Kidney glomerular epithelial cell (primary cell): ENCODE measurements around the gene NCKAP5.

Experiments used
- DNase-seq: peaks from one replicate; lab custom pipeline; 2025; lab: John Stamatoyannopoulos, UW

Gene NCKAP5

DNA sequence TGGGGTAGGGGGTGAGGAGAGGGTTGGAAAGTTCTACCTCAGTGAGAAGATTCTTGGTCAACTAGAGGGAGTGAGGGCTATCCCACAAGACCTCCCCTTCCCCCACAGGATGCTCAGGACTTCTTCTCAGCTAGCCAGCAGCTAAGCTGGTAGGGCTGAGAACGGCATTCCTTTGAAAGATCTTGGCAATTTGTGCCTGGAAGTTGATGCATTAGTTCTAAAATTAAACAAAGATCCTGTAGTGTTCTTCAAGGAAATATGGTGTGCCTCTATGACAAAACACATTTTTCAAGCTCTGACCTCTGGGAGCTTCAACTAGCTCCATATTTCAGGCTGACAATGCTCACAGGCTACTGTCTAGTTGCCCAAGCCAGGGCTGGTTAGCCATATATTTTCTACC, 900.6 kb downstream of the NCKAP5 start:
- DNase-seq = no peak

DNA sequence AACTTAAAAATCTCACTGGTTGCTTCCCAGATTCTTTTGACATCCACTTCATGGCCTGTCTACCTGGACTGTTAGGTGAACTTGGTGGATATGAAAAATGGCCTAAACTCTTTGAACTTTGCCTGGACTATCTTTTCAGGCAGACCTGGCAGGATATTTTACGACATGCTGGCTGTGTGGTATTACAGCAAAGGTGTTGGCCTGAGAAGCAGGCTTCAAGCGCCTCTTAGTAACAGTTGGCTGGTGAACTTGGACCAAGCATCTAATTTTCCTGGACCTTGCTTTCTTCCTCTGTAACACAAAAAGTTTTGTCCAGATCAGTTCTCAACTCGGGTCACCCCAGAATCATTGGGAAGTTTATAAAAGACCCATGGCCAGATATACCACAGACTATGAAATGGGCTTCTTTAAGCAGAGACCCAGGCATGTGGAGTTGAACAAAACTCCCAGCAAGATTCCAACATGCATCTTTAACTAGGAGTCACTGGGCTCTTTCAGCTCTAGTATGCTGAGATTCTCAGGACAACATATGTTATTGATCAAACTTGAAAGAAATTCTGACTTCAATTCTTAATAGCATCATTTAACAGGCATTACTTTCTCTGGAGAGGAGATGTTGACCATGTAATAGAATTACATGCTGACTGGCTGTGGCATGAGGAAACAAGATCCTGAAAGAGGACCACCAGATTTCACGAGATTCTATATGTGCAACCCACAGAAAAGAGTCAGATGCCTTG, 902.7 kb downstream of the NCKAP5 start:
- DNase-seq = no peak

DNA sequence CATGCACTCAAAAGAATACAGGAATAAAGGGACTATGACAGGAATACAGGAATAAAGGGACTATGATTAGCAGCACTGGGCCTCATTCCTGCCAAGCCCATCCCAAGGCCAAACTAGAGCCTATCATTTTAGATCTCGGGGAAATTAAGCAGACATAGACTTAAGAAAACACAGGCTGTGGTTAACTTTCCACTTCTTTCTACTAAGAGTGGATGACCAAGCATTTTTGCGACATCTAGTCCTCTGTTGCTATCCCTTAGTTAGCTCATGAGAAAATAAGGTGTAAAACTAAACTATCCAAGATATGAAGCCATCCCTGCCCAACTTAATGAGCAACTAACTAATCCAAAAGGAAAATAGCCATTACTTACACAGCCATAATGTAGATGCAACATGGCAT, 904.2 kb downstream of the NCKAP5 start:
- DNase-seq = no peak

DNA sequence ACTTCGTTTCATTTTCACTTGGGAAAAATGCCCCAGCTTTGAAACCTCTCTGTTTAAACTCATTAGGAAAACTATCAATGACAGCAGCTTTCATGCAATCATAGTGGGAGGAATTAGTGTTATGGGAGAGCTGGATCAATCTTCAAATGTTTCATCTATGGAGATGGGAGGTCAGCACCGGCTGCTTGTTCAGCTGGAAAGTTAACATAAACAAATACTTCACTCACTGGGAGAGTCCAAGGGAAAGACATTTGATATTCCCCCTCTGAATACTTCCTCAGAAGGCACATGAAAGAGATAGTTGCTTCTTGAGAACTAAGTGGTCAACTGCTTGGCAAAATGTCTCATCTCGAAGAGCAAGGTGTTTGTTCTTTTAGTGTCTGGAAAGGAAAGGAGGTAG, 905.5 kb downstream of the NCKAP5 start:
- DNase-seq = peak; percentile 54

DNA sequence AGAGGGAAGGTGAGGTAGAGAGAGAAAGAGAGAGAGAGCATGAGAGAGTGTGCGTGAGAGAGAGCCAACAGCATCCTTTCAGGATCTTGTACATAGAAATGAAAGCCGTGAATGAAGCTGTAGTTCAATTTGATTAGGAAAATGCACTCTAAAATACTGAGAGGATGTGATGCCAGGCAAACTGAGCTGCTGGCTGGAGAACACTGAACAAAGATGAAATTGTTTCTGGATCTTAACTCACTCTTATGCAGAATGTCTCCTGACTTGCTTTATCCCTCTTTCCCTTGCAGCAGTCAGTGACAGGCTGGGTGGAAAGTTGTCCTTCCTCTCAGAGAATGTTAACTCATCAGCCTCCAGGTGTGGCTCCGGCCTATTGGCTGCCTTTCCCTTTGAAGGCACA, 908.9 kb downstream of the NCKAP5 start:
- no peak for DNase-seq

DNA sequence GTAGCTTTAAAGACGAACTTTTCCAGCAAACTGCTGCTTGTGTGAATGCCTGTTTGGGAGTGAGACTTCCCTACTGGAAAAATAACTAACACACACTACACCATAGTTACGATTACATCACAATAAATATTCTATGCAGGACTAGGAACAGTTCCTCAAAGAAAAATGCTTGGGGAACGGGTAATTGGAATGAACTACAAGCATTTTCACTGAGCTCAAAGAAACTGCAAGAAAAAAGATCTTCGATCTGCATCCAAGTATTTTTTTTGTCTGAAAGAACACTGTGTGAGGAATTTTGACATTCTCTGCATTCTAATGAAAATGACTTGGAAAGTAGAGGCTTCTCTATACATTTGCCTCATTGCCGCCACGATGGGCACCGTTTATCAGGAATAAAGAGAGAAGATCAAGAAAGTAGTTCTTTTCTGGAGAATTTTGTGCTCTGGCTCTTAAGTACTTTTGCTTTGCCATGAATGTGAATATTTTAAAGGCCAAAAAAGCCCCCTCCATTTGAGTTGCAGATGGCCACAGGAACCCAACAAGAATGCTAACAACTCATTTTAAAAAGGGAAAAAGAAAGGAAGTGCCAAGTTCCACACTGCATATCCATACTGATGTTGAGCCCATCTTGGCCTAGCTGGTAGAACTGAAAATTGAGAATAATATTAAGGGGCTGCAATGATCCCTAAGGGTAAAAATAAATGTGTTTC, 911.8 kb downstream of the NCKAP5 start:
- no peak for DNase-seq

DNA sequence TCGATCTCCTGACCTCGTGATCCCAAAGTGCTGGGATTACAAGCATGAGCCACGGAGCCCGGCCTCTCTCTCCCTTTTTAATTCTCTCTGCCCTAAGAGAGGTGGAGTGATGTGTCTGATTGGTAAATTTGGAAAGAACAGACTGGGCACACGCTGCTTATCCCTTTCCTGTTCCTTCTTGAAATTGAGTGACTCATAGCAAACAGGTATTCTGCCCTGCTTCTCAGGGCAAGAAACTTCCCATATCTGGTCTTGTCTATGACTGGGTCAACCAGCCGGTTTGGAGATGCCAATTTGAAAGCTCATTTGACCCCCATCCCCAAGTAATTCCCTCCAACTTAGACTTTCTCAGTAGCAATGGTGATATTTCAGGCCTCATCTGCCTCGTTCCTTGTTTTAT, 913.3 kb downstream of the NCKAP5 start:
- no peak for DNase-seq

DNA sequence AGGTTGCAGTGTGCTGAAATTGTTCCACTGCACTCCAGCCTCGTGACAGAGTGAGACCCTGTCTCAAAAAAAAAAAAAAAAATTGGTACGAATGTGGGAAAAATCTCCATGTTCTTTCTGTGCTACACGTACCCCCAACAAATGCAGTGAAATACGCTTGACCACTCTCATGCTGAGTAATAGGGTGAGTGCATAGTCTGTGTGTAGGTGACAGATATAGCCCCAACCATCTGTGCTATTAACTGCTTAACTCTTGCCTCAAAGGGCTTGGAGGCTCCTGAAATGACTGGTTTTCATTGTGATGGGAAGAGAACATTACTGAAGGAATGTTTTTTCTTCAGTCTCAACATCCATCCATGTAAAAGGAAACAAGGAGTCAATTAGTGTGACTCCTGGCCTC, 913.9 kb downstream of the NCKAP5 start:
- no peak for DNase-seq

DNA sequence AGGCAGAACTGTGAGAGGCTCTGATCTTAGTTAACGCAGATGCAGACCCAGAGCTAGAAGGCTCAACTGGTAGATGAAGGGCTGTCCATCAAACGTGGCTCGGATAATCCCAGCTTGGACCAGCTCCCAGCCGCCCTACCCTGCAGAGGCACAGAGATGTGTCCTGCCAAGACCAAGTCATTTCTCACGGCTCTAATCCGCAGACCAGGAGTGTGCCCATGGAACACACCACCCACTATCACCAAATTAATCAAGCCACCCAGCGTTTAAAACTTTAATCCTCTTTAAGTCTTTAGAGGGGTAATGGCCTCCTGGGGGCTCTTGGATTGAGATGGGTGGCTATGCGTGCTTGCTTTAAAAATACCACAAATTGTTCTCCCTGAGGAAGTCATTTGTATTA, 915.8 kb downstream of the NCKAP5 start:
- no peak for DNase-seq

DNA sequence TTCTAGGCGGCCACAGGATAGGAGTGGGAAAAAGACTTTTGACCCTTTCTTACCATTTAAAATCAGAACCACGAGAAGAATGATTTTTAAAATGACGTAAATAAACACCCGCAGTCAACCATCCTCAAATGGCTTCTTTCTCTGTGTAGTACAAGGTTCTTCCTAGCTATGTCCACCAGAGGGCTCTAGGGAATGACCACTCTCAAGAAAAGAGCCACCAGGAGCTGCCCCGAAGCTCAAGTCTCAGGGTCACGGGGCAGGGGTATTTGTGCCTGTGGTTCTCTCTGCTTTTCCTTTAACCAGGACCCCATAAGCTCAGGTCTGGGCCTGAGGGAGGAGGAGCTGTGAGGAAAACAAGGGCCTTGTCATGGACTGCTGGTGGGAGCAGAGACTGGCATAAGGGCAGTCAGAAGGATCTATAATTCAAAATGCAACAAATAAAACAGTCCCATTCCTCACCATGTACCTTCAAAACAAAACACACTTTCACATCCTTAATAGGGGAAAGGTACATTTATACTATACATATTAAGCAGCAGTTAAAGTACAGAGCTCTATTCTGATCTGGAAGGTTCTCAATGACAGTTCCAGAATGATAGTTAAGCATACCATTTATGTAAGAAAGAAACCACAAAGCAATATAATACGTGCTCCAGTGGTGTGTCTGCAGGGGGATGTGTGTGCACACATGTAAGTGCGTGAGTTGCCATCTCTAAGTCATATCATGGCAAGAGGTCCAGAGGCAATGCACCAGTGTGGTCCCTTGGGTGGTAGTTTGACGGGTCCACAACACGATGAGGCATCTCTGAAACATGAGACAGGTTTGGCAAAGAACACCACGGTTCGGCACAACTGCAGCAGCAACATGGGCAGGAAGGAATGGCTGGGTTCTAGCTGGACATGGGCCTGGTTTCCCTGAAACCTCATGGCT, 916.9 kb downstream of the NCKAP5 start:
- DNase-seq = no peak

DNA sequence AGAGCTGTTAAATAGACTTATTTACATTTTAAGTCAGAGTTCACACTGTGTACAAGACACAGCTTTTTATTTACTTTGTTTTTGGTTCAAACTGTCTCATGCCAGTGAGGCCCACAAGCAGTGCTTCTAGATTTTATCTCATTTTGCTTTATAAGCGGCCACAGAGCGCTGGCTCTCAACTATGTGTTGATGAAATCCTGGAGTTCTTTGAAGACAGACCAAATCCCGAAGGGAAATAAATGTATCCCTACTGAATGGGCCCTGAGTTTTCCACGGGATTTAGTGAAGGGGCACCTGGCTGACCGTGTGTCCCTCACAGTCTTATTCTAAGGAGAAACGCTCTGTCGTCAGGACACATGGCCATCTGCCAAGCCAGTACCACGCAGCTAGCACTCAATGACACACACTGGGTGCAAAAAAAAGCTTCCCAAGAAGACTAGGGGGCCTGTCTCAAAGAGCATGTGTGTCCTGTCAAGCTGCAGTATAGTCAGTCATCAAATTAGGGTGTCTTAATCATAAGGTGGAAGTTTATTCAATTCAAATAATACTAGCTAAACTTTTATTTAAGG, 921.6 kb downstream of the NCKAP5 start:
- no peak for DNase-seq

DNA sequence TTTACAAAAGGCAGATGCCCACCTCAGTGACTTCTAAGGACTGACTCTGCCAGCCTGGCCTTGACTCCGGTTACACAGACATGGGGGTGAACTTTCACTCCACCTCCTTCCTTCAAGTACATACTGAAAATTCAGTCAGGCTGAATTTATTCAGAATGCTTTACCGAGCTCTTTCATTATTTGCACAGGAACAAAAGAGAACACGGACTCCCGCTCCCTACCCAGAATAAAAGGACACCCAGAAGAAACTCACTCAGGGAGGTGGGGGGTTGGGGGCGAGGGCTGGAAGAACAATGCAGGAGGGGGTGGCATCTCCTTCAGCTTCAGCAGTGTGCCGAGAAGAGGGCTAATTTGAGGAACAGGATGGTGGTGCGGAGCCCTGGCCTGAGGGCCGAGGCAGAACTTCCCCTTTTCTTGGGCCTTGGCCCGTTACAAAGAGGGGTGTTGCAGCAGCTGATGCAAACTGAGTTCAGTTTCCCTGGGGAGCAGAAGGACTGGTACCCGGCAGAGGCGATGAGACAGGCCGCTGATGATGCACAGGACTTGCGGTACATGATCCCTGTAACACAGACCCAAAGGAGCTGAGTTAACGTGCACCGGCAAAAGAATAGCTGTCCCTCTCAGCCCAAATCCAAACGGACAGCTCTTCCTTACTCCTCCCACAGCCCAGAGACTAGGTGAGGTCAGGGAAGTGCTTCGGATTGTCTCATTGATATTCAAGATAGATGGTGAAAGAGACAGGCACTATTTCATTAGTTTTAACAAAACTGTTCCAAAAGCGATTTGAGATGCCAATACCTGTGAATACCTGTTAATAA, 922.3 kb downstream of the NCKAP5 start:
- no peak for DNase-seq

DNA sequence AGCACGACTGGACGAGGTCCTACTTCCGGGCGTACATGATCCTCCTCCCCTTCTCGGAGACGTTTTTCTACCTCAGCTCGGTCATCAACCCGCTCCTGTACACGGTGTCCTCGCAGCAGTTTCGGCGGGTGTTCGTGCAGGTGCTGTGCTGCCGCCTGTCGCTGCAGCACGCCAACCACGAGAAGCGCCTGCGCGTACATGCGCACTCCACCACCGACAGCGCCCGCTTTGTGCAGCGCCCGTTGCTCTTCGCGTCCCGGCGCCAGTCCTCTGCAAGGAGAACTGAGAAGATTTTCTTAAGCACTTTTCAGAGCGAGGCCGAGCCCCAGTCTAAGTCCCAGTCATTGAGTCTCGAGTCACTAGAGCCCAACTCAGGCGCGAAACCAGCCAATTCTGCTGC, 923.1 kb downstream of the NCKAP5 start:
- no peak for DNase-seq

DNA sequence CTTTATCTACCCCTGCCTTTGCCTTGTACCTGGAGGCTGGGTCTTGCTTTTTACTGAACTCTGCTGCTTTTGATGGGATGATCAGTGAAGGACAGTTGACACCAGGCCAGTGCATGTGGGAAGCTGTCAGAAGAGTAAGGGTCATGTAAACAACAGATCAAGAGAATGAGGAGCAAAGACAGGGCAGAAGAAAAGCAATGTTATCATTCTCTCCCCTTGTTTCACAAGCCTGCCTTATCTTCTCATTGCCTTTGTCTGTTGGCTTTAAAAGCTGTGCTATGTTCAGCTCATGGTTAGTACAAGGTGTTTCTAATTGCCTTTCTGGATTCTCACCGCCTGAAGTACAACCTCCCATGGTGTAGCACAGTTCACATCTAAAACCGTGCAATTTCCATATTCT, 925.8 kb downstream of the NCKAP5 start:
- DNase-seq = no peak

DNA sequence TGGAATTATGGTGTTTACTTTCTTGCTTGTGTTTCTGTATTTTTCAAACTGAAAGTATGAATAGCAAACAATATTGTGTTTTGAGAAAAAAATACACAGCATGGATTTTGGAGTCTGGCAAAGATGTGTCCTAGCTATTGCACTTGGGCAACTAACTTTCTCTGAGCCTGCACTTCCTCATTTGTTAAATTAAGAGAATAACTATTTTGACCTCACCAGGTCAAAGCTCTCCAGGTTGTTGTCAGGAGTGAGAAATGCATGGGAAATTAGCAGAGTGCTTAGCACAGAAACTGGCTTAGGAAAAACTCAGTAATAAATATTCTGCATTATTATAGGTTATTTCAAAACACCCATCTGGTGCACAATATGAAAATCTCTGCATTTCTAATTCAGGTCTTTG, 926.4 kb downstream of the NCKAP5 start:
- DNase-seq = no peak

DNA sequence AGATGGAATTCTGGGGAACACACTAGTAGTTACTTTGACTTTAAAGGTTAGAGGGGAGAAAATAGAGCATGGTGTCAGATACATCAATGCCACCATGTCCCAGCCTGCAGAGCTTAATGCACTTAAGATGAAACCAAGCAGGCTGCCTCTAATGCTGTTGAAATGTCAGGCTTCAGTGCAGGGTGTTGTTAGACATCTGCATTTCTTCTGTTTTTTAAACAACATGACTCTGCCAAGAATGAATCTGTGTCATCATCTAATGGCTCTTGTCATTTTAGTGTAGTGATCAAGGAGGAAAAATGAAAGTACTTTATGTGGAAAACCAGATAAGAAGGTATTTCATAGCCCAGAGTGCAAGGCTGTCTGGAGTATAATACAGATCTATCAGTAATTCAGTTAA, 928.1 kb downstream of the NCKAP5 start:
- no peak for DNase-seq

DNA sequence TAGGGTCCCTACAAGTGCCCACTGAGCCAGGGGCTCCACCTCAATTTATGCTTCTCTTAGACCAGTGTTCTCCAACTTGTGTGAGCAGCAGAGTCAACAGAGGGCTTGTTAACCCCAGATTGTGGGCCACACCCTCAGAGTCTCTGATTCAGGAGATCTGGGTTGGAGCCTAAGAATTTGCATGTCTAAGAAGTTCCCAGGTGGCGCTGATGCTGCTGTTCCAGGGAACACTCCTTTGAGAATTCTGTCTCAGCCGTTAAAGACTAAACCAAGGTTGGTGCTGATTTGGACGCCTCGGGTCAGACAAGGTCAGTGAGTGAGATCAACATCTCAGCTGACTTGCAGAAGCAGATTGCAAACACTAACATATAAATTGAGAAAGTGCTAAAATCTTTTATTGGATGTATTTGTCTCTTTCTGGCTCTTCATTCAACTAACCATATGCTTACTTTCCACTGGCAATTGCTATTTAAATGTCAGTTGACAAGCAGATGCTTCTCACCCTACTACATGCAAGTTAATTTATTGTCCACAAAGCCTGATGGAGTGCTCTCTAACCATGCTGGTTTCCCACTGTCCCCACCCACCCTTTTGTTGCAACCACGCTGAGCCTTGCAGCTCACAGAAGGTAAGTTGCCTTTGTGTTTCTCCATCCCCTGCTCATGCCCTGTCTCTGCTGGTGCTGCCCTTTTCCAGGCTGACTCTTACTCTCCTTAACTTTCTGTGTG, 929.8 kb downstream of the NCKAP5 start:
- no peak for DNase-seq

DNA sequence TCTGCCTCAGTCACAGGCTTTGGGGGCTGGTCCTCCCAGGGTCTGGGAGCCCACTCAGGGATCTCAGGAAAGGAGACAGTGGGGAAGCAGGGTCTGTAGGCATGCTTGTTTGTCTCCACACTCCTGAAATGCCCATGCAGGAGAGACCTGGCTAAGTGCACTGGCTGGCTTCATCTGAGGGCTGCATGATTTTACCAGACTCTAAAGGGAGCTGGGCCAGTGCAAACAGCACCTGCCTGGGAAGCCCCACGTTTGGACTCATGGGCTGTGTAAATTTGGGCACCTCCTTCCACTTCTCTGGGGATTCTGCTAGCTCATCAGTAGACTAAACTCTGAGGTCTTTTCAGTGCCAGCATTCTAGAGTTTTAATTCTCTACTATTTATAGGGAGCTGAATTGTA, 931.9 kb downstream of the NCKAP5 start:
- DNase-seq = no peak

DNA sequence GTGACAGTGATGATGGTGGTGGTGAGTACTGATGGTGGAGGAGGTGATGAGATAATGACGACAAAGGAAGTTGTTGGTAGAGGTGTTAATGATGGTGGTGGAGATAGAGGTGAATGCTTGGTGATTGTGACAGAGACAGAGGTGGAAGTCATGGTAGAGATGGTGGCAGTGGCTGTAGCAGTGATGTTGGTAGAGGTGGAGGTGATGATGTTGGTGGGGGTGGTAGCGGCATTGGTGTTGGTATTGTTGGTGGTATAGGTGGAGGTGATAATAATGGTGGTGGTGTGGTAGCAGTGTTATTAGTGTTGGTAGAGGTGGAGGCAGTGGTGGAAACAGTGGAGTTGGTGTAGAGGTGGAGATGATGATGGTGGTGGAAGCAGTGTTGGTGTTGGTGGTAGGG, 934.6 kb downstream of the NCKAP5 start:
- no peak for DNase-seq

DNA sequence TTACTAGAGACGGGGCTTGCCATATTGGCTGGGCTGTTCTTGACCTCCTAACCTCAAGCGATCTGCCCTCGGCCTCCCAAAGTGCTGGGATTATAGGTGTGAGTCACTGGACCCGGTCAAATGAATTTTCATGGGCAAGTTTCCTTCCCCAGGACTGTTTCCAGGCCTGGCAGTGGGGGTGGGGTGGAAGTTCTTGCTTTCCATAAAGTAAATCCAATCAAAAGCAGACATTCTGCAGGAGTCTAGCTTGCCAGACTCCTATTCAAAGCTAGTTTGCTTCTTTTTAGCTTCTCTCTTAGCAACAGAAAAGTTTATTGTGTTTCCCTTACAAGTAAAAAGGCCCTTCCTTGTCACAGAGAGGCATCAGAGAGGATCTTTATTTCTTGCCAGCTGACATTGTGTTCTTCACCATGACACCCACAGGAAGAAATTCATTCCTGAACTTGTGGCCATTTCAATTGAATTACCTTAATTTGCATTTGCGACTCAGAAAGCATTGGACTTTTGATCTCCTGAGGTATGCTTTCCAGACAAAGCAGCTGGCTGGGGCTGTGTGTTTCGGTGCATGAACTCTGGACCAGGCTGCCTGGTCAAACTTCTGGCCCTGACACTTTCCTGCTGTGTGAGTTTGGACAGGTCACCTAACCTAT, 936.1 kb downstream of the NCKAP5 start:
- no peak for DNase-seq
